Hematopoietic multipotent progenitor cell treated with erythropoietin and hydrocortisone succinate and interleukin-3 and kit ligand, for 4 days (in vitro differentiated cells): Measurements from ENCODE around the gene LEMD1.

Experiments
- DNase-seq: peaks from one replicate; pipeline ENCODE4 v3.0.0-alpha.2; 2015

LEMD1 gene

GRCh38 chr1:205351984-205352713, 69.7 kb downstream of the LEMD1 start:
- DNase-seq = no peak

GRCh38 chr1:205350691-205351141, 71.1 kb downstream of the LEMD1 start:
- no peak for DNase-seq

- no peak for DNase-seq
These were observed 71.7 kb downstream of the LEMD1 start for GRCh38 chr1:205350124-205350523.

- no peak for DNase-seq
These were observed 73.0 kb downstream of the LEMD1 start for GRCh38 chr1:205348554-205349487.

- no peak for DNase-seq
These were observed 74.8 kb downstream of the LEMD1 start for GRCh38 chr1:205346956-205347574.

- no peak for DNase-seq
These were observed 76.1 kb downstream of the LEMD1 start for GRCh38 chr1:205345761-205346160.

- peak; percentile 83 for DNase-seq
These were observed 77.6 kb downstream of the LEMD1 start for GRCh38 chr1:205344066-205344928.

DNA sequence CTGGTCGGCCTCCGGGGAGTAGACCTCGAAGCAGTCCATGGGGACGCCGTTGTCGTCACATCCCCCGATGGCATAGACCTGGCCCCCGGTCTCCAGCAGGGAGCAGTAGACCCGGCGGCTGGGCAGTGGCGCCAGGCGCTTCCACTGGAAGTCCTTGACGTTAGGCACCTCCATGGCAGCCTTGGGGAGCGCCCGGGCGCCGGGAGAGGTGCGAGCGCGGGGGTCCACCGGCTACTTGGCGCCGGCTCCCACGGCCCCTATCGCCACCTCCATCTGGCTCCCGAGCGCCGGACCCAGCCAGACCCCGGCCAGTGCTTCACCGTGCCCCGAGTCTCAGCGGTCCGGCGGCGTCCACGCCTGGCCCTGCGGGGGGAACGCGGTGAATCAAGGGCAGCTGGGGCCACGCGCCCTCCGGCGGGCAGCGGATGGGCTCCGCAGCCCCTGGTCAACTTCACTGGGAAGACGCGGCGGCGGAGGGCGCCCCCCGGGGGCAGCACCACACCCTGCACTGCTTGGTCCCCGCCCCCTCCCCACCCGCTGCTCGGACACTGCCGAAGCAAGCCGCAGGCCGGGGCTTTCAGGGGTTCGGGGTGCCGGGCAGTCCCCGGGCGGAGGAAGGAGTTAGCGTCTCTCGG, 78.3 kb downstream of the LEMD1 start:
- DNase-seq = peak; percentile 55

DNA sequence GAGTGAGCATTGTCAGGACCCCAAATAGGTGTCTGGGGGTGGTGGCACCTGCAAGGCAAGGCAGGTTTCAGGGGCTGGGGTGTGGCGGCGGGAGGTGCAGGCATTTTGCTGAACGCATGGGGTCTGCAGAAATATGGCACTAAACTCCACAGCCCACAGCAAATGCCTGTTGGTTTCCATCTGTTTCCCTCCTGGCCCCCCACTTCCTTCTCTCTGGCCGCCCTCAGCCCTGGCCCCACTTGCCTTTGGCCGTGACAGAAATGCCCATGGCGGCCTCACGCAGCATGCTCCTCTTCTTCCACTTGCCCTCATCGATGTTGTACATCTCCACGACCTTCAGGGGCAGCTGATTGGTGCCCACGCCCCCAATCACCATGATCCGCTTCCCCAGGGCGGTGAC, 78.9 kb downstream of the LEMD1 start:
- DNase-seq = no peak

DNA sequence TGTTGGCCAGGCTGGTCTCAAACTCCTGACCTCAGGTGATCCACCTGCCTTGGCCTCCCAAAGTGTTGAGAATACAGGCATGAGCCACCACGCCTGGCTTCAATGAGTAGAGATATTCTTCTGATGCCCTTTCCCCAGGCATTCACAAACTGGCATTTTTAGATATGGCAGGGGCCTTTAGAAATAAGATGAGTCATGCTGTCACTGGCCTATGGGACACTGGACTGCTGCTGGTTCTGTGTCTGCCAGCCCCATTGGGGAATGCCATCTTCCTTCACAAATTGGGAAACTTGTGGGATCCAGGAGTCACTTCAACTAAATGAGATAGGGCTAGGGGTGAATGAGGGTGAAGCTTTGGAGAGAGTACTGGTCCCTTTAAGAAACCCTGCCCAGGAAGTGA, 81.2 kb downstream of the LEMD1 start:
- DNase-seq = no peak

GRCh38 chr1:205339717-205340116, 82.1 kb downstream of the LEMD1 start:
- peak; percentile 42 for DNase-seq

- no peak for DNase-seq
These were observed 82.6 kb downstream of the LEMD1 start for GRCh38 chr1:205339197-205339702.

- no peak for DNase-seq
These were observed 83.8 kb downstream of the LEMD1 start for GRCh38 chr1:205338011-205338410.

DNA sequence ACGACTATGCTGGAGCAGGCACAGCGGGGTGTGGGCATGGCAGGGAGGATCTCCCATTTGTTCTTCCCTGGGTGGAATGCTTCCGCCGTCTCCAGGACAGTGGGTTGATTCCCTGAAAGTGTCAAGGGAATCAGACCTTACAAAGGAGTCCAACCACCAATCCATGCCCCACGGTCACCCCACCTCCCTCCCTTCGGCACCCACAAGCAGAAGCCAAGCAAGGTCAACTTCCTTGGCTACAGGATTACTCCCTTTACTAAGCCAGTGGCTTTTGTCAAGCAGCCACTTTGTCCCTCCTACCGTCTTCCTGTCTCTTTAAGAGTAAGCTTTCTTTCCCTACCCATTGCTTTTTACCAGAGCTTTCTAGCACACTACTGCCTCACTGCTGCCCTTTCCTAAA, 84.4 kb downstream of the LEMD1 start:
- DNase-seq = no peak

DNA sequence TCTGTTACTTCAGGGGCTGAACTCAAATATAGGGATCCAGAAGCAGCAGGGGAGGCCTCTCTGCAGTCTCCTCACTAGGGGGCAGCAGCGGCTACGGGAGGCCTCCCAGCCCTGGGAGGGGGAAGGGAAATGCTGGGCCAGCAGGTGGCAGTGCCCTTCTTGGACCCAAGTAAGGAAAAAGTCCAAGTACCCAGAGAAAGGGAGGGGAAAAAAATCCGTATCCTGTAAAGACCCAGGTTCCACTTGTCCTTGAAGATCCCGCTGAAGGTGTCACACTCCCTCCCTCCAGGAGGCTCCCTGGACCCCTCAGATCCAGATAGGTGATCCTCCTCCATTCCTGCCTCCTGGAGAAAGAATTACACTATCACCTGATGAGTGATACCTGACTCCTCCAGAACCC, 86.2 kb downstream of the LEMD1 start:
- DNase-seq = peak; percentile 90

GRCh38 chr1:205332015-205332791, 89.7 kb downstream of the LEMD1 start:
- no peak for DNase-seq
